GM21723 (cell line): Measurements from ENCODE around the gene AMELX.

Experiments used
- ATAC-seq: cut with Tn5 transposase; IDR thresholded peaks from one replicate; pipeline ENCODE4 v1.9.1; 2021; ENCODE audit warnings: mild to moderate bottlenecking, moderate library complexity; ENCODE audit not compliant: unreplicated experiment

AMELX gene

GRCh38 chrX:11305641-11306040 is 12.4 kb downstream of the AMELX start:
- no peak for ATAC-seq

GRCh38 chrX:11309220-11309619 is 16.0 kb downstream of the AMELX start:
- no peak for ATAC-seq

- ATAC-seq = no peak
Observed at GRCh38 chrX:11311706-11312105, 18.5 kb downstream of the AMELX start.

GRCh38 chrX:11319806-11320520 is 26.8 kb downstream of the AMELX start:
- ATAC-seq = no peak

GRCh38 chrX:11321986-11322385 is 28.8 kb downstream of the AMELX start:
- no peak for ATAC-seq

GRCh38 chrX:11328134-11328533 is 34.9 kb downstream of the AMELX start:
- ATAC-seq = no peak

GRCh38 chrX:11329021-11329420 is 35.8 kb downstream of the AMELX start:
- ATAC-seq = no peak

GRCh38 chrX:11331788-11332187 is 38.6 kb downstream of the AMELX start:
- ATAC-seq = no peak

- no peak for ATAC-seq
Observed at GRCh38 chrX:11334165-11334564, 41.0 kb downstream of the AMELX start.

GRCh38 chrX:11336201-11336600 is 43.0 kb downstream of the AMELX start:
- ATAC-seq = no peak

GRCh38 chrX:11337292-11338009 is 44.2 kb downstream of the AMELX start:
- no peak for ATAC-seq

- ATAC-seq = peak; percentile 82
Observed at GRCh38 chrX:11341274-11342201, 48.3 kb downstream of the AMELX start.

- ATAC-seq = no peak
Observed at GRCh38 chrX:11342673-11343072, 49.5 kb downstream of the AMELX start.

- no peak for ATAC-seq
Observed at GRCh38 chrX:11346121-11346682, 53.0 kb downstream of the AMELX start.

- ATAC-seq = no peak
Observed at GRCh38 chrX:11347300-11347699, 54.1 kb downstream of the AMELX start.

- ATAC-seq = no peak
Observed at GRCh38 chrX:11349020-11349419, 55.8 kb downstream of the AMELX start.

- no peak for ATAC-seq
Observed at GRCh38 chrX:11349661-11350337, 56.6 kb downstream of the AMELX start.
